ENCODE results near the gene CLCF1. TPM values are rescaled to one million over a fixed set of nuclear protein-coding genes. Genes with fewer than 3 reads are reported as not detected.
"Not testable (repeated sequence)": the region's sequence is repeated elsewhere in the genome, so short reads cannot be mapped to it uniquely, and the experiment has no call there.

The CLCF1 gene
- polyA plus RNA-seq, 4 donors, result 5.4 to 12.9 (median 7.0) TPM

DNA sequence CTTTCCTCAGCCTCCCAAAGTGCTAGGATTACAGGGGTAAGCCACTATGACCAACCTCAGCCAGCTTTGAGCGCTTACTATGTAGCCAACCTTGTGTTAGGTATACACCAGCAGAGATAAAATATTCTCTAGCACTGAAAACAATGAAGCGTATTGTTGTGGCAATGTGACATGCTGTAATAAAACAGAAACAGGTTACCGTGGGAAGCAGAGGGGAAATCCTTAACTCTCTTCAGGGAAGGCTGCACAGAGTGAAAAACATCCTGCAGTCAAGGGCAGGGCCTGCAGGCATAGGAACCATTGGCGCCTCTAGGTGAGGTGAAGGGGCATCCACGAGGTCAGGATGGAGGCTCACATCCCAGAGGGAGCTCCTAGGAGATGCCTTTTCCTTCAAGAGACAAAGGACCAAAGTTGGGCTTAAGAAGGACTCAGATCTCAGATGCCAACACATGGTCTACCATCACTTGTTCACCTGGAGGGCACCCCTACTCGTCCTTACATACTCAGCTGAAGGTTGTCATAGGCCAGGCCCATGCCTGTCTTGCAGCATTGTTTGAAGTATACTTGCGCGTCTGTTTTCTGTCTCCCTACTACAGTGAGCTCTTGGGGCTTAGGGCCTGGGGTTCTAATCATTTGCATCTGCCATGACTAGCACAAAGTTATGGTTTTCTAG is 28.0 kb downstream of the CLCF1 start:
- no peak for DNase-seq (ENCODE audit: low read depth in 4 of 4, low spot score in 3 of 4)

GRCh38 chr11:67344264-67344663 is 29.1 kb downstream of the CLCF1 start:
- DNase-seq (ENCODE audit: low read depth in 4 of 4, low spot score in 3 of 4), result no peak

DNA sequence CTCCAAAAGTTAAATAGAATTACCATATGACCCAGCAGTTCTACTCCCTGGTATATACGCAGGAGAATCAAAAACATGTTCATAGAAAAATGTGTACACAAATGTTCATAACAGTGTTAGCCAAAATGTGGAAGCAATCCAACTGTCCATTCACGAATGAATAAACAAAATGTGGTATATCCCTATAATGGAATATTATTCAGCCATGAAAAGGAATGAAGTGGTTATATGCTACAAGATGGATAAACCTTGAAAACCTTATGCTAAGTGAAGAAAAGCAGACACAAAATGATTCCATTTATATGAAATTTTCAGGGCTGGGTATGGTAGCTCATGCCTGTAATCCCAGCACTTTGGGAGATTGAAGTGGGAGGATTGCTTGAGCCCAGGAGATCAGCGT is 36.1 kb downstream of the CLCF1 start:
- no peak for DNase-seq (ENCODE audit: low read depth in 4 of 4, low spot score in 3 of 4)

DNA sequence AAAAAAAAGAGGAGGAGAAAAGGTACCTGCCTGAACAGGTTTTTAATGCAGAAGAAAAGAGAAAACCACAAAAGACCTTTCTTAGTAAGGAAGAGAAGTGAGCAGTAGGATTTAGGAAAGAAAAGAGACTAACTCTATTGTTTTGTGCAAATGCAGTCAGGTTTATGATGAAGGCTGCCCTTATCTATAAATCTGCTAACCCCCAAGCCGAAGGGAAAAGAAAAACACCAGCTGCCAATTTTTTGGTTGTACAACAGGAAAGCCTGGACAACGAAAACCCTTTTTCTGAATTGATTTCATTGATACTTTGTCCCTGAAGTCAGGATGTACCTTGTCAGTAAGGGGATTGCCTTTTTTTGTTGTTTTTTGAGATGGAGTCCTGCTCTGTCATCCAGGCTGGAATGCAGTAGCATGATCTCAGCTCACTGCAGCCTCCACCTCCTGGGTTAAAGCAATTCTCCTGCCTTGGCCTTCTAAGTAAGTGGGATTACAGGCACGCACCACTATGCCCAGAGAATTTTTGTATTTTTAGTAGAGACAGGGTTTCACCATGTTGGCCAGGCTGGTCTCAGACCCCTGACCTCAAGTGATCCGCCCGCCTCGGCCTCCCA is 41.2 kb downstream of the CLCF1 start:
- DNase-seq (ENCODE audit: low read depth in 4 of 4, low spot score in 3 of 4), result no peak

DNA sequence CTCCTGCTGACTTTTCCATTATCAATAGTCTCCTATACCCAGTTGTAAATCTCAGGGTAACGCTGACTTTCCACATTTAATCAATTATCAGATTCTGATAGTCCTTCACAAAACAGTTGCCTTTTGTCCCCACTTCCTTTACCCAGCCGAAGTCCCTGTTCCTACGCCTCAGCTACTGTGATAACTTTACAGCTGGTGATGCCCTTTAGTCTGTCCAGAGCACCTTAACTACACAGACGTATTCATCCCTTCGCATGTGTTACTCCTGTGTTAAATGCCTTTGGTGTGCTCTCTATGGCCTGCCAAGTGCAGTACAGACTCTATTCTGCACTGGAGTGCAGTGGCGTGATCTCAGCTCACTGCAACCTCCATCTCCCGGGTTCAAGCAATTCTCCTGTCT is 49.9 kb downstream of the CLCF1 start:
- no peak for DNase-seq (ENCODE audit: low read depth in 4 of 4, low spot score in 3 of 4)

GRCh38 chr11:67322049-67322448 is 51.3 kb downstream of the CLCF1 start:
- DNase-seq (ENCODE audit: low read depth in 4 of 4, low spot score in 3 of 4), result no peak

GRCh38 chr11:67321313-67321871 is 52.0 kb downstream of the CLCF1 start:
- DNase-seq (ENCODE audit: low read depth in 4 of 4, low spot score in 3 of 4), result no peak

DNA sequence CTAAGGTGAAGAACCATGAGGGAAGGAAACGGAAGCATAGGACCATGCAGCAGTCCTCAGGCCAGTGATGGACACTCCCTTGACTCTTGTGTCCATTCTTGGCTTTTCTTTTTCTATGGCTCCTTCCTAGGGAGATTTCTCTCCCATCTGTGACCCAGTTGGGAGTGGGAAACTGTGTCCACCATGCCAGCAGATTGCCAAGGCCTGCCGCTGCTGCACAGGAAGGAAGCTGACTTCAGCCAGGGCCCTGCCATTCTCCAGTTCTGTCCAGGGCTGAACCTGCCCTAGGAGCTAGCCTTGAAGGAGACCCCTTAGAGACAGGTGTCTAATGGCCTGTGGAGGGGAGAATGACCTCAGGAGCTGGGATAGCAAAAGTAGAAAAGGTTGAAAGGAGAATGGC is 52.7 kb downstream of the CLCF1 start:
- DNase-seq (ENCODE audit: low read depth in 4 of 4, low spot score in 3 of 4), result no peak

GRCh38 chr11:67320011-67320410 is 53.4 kb downstream of the CLCF1 start:
- DNase-seq (ENCODE audit: low read depth in 4 of 4, low spot score in 3 of 4), result no peak

DNA sequence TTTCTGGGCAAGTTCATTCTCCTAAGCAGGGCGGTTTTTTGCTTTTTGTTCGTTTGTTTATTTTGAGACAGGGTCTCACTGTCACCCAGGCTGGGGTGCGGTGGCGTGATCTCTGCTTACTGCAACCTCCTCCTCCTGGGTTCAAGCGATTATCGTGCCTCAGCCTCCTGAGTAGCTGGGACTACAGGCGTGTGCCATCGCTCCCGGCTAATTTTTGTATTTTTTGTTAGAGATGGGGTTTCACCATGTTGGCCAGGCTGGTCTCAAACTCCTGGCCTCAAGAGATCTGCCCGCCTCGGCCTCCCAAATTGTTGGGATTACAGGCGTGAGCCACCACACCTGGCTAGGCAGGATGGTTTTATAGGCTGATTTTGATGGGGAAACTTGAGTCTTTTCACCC is 54.5 kb downstream of the CLCF1 start:
- not testable (repeated sequence) for DNase-seq (ENCODE audit: low read depth in 4 of 4, low spot score in 3 of 4)

DNA sequence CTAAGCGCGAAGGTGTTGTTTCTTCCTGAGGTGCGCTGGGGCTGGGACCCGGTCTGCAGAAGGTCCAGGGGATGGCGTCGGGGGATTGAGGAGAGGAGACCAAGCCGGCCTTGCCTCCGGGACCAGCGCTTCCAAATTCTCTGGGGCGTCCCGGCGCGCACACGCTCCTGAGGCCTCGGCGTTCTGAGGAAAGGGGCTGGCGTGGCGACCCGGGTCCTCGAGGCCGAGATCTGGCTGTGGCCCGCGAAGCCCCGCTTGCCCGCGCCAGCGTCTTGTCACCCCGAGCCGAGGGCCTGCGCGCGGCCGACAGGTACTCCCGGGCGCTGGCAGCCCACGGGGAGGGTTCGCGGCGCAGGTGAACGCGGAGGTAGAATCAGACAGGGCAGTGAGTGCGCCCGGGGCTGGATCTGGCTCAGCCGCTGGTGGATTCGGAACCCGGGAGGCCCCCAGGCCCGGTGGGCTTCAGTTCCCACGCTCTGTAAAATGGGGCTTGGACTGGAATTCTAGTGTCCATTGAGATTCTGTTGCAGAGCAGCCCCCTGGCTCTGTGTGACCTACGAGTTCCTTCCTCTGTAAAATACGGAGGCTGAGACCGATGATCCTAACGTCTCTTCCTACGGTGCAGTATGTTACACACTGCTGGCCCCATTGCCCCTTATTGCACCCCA is 55.4 kb downstream of the CLCF1 start:
- peak in 1 of 4 donors; percentile 12 for DNase-seq (ENCODE audit: low read depth in 4 of 4, low spot score in 3 of 4)

DNA sequence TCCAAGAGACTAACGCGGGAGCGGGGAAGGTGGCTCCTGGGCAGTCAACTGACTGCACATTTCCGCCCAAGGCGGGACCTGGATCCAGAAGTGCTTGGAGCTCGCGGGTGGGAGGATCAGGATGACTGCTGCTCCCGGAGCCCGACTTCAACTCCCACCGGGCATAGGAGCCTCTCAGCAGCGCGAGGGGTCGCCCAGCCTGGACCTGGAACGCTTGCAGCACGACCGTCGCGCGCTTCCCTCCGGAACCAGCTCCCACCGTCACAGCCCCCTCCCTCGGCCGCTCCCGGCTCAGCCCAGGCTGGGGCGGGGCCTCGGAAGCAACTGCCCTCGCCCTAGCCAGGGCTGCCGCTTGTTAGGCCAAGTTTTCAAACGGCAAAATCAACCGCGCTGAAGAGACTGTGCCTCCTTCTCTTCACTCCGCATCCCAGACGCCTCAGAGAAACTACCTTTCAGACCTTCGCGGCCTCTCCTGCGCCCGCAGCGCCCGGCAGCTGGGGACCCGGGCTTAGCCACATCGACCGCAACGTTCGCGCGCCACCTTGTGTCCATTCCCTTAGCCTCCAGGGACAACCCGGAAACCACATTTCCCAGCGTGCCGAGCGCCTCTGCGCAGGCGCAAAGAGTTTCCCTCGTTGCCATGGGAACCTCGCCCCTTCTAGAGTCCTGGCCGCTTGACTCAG is 56.1 kb downstream of the CLCF1 start:
- peak; percentile 93 to 97 (median 95) for DNase-seq (ENCODE audit: low read depth in 4 of 4, low spot score in 3 of 4)

DNA sequence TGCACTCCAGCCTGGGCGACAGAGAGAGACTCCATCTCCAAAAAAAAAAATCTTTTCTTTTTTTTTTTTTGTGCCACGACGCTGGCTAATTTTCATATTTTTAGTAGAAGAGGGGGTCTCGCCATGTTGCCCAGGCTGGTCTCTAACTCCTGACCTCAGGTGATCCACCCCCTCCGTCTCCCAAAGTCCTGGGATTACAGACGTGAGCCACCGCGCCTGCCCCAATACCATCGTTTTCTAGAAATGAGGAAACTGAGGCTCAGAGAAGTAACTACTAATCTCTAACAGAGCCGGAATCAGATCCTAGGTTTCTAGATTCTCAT is 56.6 kb downstream of the CLCF1 start:
- no peak for DNase-seq (ENCODE audit: low read depth in 4 of 4, low spot score in 3 of 4)

GRCh38 chr11:67315325-67315909 is 58.0 kb downstream of the CLCF1 start:
- DNase-seq (ENCODE audit: low read depth in 4 of 4, low spot score in 3 of 4), result no peak

DNA sequence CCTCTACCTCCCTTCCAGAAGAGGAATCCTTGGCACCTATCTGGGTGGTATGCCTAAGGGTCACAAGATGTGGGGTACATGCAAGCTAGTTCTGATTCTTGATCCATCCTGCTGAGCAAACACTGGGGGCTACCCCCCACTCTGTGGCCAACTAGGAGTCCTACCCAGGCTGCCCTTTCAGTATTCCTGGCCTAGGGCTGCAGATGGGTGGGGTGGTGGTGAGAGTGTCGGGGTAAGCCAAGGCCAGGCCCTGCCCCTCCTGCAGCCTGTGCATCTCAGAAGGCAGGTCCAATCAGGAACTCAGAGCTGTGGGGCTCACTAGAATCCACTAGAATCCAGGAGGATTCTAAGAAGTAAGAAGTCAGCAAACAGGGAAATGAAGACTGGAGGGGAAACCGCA is 59.2 kb downstream of the CLCF1 start:
- DNase-seq (ENCODE audit: low read depth in 4 of 4, low spot score in 3 of 4), result no peak

Other genes with a start within 250 kb of the CLCF1 start
- 10 to 100 TPM; 43.3 to 66.4 (median 47.0) TPM for gene GRK2, start 107.1 kb downstream of the CLCF1 start, polyA plus RNA-seq (ENCODE audit: insufficient read length in 4 of 4)
- 10 to 100 TPM; 20.2 to 60.0 (median 30.1) TPM for gene ANKRD13D, start 84.3 kb downstream of the CLCF1 start, polyA plus RNA-seq (ENCODE audit: insufficient read length in 4 of 4)
- 10 to 100 TPM; 16.6 to 37.2 (median 24.5) TPM for gene SSH3, start 70.1 kb downstream of the CLCF1 start, polyA plus RNA-seq (ENCODE audit: insufficient read length in 4 of 4)
- 10 to 100 TPM; 18.5 to 36.3 (median 22.3) TPM for gene POLD4, start 20.1 kb downstream of the CLCF1 start, polyA plus RNA-seq (ENCODE audit: insufficient read length in 4 of 4)
- gene RAD9A, start 18.4 kb upstream of the CLCF1 start, polyA plus RNA-seq (ENCODE audit: insufficient read length in 4 of 4), result 10 to 100 TPM; 16.6 to 37.5 (median 19.1) TPM
- gene PPP1CA, start 28.3 kb upstream of the CLCF1 start, polyA plus RNA-seq (ENCODE audit: insufficient read length in 4 of 4), result 100 to 1,000 TPM in 3 of 4 donors, 10 to 100 TPM in 1; 77.6 to 177 (median 146) TPM
- gene TBC1D10C, start 30.5 kb upstream of the CLCF1 start, polyA plus RNA-seq (ENCODE audit: insufficient read length in 4 of 4), result 10 to 100 TPM in 1 of 4 donors, 1 to 10 TPM in 3; 2.5 to 11.7 (median 4.4) TPM
- 1 to 10 TPM; 1.1 to 4.4 (median 1.8) TPM for gene CARNS1, start 42.1 kb upstream of the CLCF1 start, polyA plus RNA-seq (ENCODE audit: insufficient read length in 4 of 4)
- 10 to 100 TPM; 37.4 to 46.7 (median 41.7) TPM for gene RPS6KB2, start 54.9 kb upstream of the CLCF1 start, polyA plus RNA-seq (ENCODE audit: insufficient read length in 4 of 4)
- gene PTPRCAP, start 64.1 kb upstream of the CLCF1 start, polyA plus RNA-seq (ENCODE audit: insufficient read length in 4 of 4), result 1 to 10 TPM in 3 of 4 donors, under 1 TPM in 1; 0.86 to 2.4 (median 2.0) TPM
- 10 to 100 TPM; 43.9 to 82.9 (median 59.9) TPM for gene CORO1B, start 69.9 kb upstream of the CLCF1 start, polyA plus RNA-seq (ENCODE audit: insufficient read length in 4 of 4)
- gene GPR152, start 79.1 kb upstream of the CLCF1 start, polyA plus RNA-seq (ENCODE audit: insufficient read length in 4 of 4), result not detected
- gene CABP4, start 81.8 kb upstream of the CLCF1 start, polyA plus RNA-seq (ENCODE audit: insufficient read length in 4 of 4), result under 1 TPM; 0.54 to 0.75 (median 0.64) TPM
- gene TMEM134, start 95.7 kb upstream of the CLCF1 start, polyA plus RNA-seq (ENCODE audit: insufficient read length in 4 of 4), result 10 to 100 TPM; 32.4 to 73.8 (median 42.1) TPM
- gene AIP, start 109.4 kb upstream of the CLCF1 start, polyA plus RNA-seq (ENCODE audit: insufficient read length in 4 of 4), result 10 to 100 TPM; 52.7 to 69.0 (median 65.4) TPM
- 10 to 100 TPM; 26.9 to 38.6 (median 33.7) TPM for gene PITPNM1, start 131.8 kb upstream of the CLCF1 start, polyA plus RNA-seq (ENCODE audit: insufficient read length in 4 of 4)
- 10 to 100 TPM; 28.4 to 60.1 (median 44.1) TPM for gene CDK2AP2, start 134.6 kb upstream of the CLCF1 start, polyA plus RNA-seq (ENCODE audit: insufficient read length in 4 of 4)
- under 1 TPM in 2 of 4 donors, not detected in 2; 0.29 to 0.39 TPM for gene CABP2, start 149.8 kb upstream of the CLCF1 start, polyA plus RNA-seq (ENCODE audit: insufficient read length in 4 of 4)
- 100 to 1,000 TPM; 560 to 818 (median 731) TPM for gene GSTP1, start 210.2 kb upstream of the CLCF1 start, polyA plus RNA-seq (ENCODE audit: insufficient read length in 4 of 4)
- gene NDUFV1, start 233.3 kb upstream of the CLCF1 start, polyA plus RNA-seq (ENCODE audit: insufficient read length in 4 of 4), result 100 to 1,000 TPM; 122 to 271 (median 155) TPM